ENCODE measurements around the gene ITIH5. TPM values are rescaled to one million over a fixed set of nuclear protein-coding genes. Genes with fewer than 3 reads are reported as not detected.

ITIH5 gene
- total and polyA plus RNA-seq, 2 donors from 2014 or later, result 13.1 to 23.3 TPM

GRCh38 chr10:7710446-7710845 is 43.7 kb upstream of the ITIH5 start:
- intact Hi-C loops (cut with DNase I), result no loop called here
- H3K9ac ChIP-seq (ENCODE audit: low read length in 3 of 3), result no peak overlapping the region

GRCh38 chr10:7708832-7709231 is 42.1 kb upstream of the ITIH5 start:
- no peak for DNase-seq

More at GRCh38 chr10:7710446-7710845, 43.7 kb upstream of the ITIH5 start:
- H3K4me1 ChIP-seq (ENCODE audit: control insufficient read depth in 2 of 3, insufficient read depth in 2 of 3, low read depth in 1 of 3, low read length in 3 of 3), result no peaks in the 10 kb centered on the region
- no peak overlapping the region for H3K27ac ChIP-seq (ENCODE audit: low read depth in 2 of 2, low read length in 2 of 2)
- no peaks in the 10 kb centered on the region for H3K27me3 ChIP-seq (ENCODE audit: control insufficient read depth, insufficient read depth, low read length)
- no peak for DNase-seq
- no peaks in the 10 kb centered on the region for H3K36me3 ChIP-seq (ENCODE audit: control insufficient read depth in 2 of 3, insufficient read depth in 3 of 3, low read length in 3 of 3)
- no peak for FAIRE-seq
- H3K4me3 ChIP-seq (ENCODE audit: low read length in 3 of 3), result no peak overlapping the region
- no peak for TF ChIP-seq CTCF (IDR thresholded peaks at IDR 0.05; ENCODE audit: borderline replicate concordance, extremely low read depth, insufficient read depth)
- H3K9me3 ChIP-seq (ENCODE audit: control insufficient read depth in 2 of 3, insufficient read depth in 1 of 3, low read length in 3 of 3), result no peaks in the 10 kb centered on the region

DNA sequence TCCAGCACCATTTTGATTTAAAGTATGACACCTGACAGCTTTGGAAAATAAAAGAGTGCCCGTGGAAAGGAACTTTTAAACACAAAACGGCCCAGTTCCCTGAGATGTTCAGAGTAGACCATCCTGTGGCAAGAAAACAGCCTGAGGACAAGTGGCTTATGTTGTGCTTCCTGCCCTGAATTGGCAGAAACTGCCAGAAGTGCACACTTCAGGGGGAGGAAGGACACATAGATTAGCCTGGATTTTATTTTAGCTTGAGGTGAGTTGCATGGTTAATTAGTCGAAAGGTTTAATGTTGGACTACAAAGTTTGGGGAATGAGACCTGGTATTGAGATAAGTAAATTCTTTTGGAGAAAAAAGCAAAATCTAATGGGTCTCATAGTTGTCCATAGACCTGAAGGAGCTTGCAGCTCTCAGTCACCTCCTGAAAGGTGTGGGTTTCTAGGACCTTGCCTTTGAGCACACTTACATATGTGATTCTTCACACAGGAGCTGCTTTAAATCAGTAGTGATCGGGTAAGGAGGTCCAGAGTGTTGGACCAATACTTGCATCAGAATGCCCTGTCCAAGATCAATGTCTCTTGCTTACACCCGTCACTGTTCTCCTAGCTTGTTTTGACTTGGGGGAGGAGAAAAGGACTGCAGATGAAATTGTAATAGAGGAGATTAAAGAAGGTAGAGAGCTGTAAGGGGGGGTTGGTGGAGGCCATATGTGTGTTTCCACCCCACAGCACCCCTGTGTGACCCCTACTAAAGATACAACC is 41.3 kb upstream of the ITIH5 start:
- intact Hi-C loops (cut with DNase I), result no loop called here
- H3K36me3 ChIP-seq (ENCODE audit: control insufficient read depth in 2 of 3, insufficient read depth in 3 of 3, low read length in 3 of 3), result no peaks in the 10 kb centered on the region
- H3K9ac ChIP-seq (ENCODE audit: low read length in 3 of 3), result no peak overlapping the region
- no peak overlapping the region for H3K4me3 ChIP-seq (ENCODE audit: low read length in 3 of 3)
- no peaks in the 10 kb centered on the region for H3K4me1 ChIP-seq (ENCODE audit: control insufficient read depth in 2 of 3, insufficient read depth in 2 of 3, low read depth in 1 of 3, low read length in 3 of 3)
- no peak overlapping the region for H3K27ac ChIP-seq (ENCODE audit: low read depth in 2 of 2, low read length in 2 of 2)
- FAIRE-seq (no peak), DNase-seq (no peak)
- H3K27me3 ChIP-seq (ENCODE audit: control insufficient read depth, insufficient read depth, low read length), result no peaks in the 10 kb centered on the region
- no peaks in the 10 kb centered on the region for H3K9me3 ChIP-seq (ENCODE audit: control insufficient read depth in 2 of 3, insufficient read depth in 1 of 3, low read length in 3 of 3)
- TF ChIP-seq CTCF (IDR thresholded peaks at IDR 0.05; ENCODE audit: borderline replicate concordance, extremely low read depth, insufficient read depth), result no peak

More at GRCh38 chr10:7708832-7709231, 42.1 kb upstream of the ITIH5 start:
- H3K4me1 ChIP-seq (ENCODE audit: control insufficient read depth in 2 of 3, insufficient read depth in 2 of 3, low read depth in 1 of 3, low read length in 3 of 3), result no peaks in the 10 kb centered on the region
- no peak for TF ChIP-seq CTCF (IDR thresholded peaks at IDR 0.05; ENCODE audit: borderline replicate concordance, extremely low read depth, insufficient read depth)
- no peak overlapping the region for H3K4me3 ChIP-seq (ENCODE audit: low read length in 3 of 3)
- no peak overlapping the region for H3K27ac ChIP-seq (ENCODE audit: low read depth in 2 of 2, low read length in 2 of 2)
- H3K9ac ChIP-seq (ENCODE audit: low read length in 3 of 3), result no peak overlapping the region
- H3K9me3 ChIP-seq (ENCODE audit: control insufficient read depth in 2 of 3, insufficient read depth in 1 of 3, low read length in 3 of 3), result no peaks in the 10 kb centered on the region
- no peaks in the 10 kb centered on the region for H3K36me3 ChIP-seq (ENCODE audit: control insufficient read depth in 2 of 3, insufficient read depth in 3 of 3, low read length in 3 of 3)
- no peak for FAIRE-seq
- intact Hi-C loops (cut with DNase I), result no loop called here
- H3K27me3 ChIP-seq (ENCODE audit: control insufficient read depth, insufficient read depth, low read length), result no peaks in the 10 kb centered on the region
